Measurements from ENCODE around the gene CYTH4.

The CYTH4 gene

DNA sequence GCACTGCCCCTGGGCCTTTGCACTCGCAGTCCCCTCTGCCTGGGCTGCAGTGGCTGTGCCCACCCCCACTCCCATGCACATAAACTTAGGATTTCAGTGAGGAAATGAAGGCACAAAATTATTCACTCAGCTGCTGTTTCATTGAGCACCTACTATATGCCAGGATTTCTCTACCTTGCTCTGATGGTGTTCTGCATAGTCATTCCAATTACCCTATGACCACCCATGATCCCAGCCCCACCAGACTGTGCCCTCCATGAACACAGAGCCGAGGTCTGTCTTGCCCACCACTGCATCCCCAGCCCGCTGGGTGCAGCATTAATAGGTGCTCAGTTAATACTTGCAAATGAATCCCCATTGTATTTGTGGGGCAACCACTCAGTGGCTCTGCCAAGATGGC is 10.9 kb downstream of the CYTH4 start:
- no peak for DNase-seq

- DNase-seq = no peak
Observed at GRCh38 chr22:37294747-37295146, 12.4 kb downstream of the CYTH4 start.

DNA sequence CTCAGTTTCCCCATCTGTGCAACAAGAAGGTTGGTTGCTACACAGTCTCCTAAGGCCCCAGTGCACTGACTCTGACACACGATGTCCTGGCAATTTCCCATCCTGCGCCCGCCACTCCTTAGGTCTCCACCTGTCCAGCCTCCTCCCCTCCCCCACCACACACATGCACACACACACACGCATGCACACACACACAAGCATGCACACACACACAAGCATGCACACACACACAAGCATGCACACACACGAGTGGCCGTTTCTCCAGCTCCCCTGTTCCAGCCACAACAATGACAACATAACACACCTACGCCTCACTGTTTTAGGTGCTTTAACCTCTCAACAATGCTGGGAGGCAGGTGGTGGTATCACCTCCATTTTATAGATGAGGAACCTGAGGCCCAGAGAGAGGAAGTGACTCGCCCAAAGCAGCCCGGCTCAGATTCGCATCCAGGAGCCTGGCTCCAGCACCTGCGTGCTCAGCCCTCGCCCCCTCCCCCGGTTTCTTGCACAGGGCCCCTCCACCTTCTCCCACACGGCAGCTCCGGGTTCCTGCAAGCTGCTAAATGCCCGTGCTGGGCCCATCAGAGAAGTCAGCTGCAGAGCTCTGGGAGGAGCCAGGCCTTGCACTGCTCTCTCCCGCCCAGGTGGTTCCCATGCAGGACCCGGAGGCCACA is 13.0 kb downstream of the CYTH4 start:
- DNase-seq = no peak

- DNase-seq = no peak
Observed at GRCh38 chr22:37295946-37296345, 13.6 kb downstream of the CYTH4 start.

- no peak for DNase-seq
Observed at GRCh38 chr22:37298748-37299495, 16.6 kb downstream of the CYTH4 start.

DNA sequence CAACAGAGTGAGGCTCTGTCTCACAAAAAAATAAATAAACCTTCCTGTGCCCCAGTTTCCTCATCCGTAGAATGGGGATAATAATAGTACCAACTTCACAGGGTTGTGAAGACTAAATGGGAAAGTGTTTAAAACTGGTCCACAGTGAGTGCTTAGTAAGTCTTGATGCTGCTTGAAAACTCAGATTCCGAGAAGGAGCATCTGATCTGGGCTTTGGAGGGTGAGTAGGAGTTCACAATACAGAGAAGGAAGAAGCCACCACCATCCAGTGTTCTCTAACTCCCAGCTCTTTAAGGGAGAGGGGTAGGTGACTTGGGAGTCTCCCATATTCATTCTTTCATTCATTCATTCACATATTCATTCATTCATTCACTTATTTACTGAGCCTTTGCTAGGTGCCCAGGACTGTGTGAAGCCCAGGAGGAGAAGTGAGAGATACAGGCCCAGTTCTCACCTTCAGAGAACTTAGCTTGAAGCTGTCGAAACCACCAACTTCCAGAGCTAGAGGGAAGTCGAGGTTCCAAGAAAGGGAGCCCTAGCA is 17.7 kb downstream of the CYTH4 start:
- DNase-seq = no peak

DNA sequence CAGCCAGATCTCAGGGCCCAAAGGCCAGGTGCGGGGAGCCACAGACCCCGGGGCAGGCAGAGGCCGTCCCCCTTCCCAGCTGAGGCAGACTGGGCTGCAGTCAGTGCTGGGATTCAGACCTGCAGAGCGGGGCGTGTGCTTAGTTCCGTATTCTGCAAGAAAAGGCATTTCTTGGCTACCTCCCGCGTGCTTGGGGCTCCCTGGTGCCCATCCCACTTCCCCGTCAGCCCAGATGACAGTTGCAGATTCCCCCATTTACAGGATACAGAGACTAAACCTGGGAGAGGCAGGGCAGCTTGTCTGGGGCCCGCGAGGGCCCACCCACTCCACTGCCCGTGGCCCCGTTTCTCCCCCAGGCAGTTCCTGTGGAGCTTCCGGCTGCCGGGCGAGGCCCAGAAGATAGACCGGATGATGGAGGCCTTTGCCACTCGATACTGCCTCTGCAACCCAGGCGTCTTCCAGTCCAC is 18.3 kb downstream of the CYTH4 start:
- no peak for DNase-seq

DNA sequence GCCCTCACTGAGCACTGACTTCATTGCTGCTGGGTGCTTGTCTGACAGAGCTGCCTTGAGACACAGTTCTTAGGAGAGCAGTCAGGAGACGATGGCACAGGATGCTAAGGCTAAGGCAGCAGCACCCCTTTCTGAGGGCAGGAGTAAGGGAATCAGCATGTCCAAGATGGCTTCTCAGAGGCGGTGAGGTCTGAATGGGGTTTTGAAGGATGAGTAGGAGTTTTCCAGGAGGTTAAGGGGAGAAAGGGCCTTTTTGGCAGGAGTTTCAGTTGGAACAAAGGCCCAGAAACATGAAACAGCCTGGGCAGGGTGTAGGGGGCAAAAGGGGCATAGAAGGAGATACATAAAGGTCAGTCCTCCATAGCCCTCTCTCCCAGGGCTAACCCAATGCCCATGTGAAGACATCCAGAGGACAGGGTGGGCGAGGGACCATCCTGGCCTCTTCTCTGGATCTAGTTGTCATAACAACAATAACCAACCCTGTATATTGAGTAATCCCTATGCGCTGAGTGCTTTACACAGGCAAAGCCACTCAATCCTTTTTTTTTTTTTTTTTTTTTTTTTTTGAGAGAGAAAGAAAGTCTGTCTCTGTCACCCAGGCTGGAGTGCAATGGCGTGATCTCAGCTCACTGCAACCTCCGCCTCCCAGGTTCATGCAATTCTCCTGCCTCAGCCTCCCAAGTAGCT is 19.0 kb downstream of the CYTH4 start:
- no peak for DNase-seq

DNA sequence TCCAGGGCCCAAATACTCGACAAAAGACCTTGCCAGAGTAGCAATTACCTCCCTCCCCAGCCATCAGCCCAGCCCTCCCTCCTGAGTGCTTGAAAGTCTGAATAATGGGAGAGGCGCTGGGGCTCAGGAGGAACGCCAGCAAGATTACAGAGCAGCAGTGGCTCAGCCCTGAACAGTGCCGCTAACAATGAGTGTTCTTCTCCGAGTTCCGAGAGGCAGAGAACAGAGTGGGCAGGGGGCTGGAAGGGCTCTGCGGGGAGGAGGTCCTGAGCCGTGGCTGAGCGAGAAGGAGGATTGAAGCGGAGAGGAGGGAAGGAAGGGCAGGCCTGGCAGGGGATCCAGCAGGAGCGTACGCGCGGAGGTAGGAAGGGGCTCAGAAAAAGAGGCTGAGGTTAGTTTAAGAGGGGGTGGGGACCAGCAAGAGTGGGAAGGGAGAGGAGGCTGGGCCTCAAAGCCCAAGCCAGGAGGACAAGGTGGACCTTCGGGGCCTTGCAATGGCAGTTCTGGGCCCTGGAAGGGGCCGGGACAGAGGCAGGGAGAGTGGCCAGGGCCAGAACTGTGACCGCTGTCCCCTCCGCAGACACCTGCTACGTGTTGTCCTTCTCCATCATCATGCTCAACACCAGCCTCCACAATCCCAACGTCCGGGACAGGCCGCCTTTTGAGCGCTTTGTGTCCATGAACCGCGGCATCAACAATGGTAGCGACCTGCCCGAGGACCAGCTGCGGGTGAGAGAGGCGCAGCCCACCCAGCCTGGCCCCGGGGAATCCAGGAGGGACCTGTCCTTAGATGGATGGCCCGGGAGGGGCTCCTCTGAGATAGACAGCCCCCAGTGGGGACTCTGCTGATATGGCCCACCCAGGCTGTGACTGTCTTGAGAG is 20.6 kb downstream of the CYTH4 start:
- DNase-seq = no peak

DNA sequence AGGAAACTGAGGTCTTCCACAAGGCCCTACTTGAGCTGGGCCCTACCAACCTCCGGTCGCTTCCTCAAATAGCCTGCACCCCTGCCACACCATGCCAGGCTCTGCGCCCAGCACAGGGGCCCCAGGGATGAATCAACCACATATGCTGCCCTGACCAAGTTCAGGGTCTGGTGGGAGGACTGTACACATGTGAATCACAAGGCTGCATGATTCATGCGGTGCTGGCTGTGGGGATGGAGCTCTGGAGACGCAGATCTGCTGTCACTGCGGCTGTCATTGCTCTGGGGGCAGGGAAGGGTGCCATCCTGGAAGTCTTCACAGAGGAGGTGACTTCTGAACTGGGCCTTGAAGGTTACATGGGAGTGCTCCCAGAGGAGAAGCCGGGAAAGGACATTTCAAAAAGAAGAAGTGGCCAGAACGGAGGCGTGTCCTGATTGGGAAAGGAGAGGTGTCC is 21.5 kb downstream of the CYTH4 start:
- DNase-seq = peak; percentile 86

DNA sequence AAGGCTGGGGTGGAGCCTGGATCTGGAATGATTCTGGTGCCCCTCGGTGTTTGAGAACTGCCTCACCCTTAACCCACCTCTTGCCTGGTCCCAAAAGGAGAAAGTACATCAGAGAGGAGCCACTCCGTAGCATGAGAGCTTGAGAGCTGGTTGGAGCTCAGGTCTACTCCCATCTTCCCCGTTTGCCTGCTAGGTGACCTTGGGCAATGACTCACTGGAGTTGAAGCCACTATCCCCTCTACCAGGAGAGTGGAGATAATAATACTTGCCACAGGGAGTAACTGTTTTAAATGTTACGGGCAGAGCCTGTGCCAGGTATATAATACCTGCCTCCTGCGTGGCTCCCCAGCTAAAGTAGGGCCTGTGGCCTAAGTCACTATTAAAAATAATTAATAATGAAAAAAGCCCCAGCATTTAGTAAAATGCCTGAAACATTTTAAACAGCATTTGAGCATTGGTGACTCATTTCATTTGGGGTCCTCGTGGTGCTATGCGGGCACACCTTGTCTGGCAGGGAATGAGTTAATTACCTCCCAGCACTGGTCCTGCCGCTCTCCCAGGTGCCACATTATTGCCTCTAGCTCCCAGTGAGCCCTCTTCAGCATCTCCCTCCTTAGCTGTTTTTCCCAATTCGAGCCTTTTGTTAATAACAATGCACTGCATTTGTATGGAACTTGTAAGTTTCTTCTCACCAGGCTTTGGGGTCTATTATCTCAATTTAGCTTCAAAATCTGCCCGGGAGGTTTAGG is 22.5 kb downstream of the CYTH4 start:
- no peak for DNase-seq

DNA sequence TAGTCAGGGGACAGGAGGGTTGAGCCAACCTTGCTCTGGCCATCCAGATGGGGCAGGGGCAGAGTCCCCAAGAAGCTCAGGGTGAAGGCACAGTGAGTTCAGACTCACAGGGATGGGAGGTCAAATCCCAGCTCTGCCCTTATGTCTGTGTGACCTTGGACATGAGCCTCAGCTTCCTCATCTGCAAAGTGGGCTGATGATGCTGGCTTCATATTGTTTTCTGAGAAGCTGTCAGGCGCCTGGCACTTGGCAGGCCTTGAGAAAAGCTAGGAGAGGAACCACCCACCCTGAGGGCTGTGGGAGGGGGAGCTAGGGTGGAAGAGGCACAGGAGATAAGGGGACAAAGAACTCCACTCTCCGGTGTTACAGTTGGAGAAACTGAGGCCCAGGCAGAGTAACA is 23.6 kb downstream of the CYTH4 start:
- DNase-seq = no peak

DNA sequence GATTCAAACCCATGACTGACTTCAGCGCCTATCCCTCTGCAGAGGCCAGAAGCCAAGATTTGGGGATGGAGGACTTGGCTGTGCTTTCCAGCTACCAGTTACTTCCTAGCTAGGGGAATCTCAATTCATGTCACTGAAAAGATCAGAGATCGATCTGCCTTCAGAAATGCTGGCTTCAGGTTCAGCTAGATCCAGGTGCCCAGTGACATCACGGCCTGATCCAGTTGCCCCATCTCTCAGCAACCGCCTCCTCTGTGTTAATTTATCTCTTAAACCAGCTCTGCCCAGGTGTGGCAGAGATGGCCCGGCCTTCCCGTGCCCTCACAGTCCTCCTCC is 24.2 kb downstream of the CYTH4 start:
- no peak for DNase-seq

DNA sequence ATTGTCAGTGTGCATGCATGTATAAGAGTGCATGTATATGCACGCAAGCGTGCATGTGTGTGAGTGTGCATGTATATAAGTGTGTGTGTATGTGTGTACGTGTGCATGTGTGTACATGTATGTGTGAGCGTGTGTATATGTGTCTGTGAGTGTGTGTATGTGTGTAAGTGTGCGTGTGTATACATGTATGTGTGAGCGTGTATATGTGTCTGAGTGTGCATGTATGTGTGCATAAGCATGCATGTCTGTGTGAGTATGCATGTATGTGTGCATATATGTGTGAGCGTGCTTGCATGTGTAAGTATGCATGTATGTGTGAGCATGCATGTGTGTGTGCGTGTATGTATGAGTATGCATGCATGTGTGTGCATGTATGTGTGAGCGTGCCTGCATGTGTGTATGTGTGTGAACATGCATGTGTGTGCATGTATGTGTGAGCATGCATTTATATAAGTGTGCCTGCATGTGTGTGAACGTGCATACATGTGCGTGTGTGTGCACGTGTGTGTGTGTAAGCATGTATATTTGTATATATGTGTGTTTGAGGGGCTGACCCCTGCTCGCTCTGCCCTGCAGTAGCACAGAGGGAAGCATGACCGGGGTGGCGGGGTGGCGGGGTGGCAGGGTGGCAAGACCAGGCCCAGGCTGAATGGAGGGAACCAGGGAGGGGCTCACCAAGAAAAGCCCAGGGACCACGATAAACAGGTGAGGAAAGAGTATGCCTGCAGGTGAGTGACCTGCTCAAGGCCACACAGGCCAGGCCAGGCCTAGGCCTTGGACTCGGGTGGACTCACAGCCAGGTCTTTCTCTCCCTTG is 26.3 kb downstream of the CYTH4 start:
- no peak for DNase-seq

DNA sequence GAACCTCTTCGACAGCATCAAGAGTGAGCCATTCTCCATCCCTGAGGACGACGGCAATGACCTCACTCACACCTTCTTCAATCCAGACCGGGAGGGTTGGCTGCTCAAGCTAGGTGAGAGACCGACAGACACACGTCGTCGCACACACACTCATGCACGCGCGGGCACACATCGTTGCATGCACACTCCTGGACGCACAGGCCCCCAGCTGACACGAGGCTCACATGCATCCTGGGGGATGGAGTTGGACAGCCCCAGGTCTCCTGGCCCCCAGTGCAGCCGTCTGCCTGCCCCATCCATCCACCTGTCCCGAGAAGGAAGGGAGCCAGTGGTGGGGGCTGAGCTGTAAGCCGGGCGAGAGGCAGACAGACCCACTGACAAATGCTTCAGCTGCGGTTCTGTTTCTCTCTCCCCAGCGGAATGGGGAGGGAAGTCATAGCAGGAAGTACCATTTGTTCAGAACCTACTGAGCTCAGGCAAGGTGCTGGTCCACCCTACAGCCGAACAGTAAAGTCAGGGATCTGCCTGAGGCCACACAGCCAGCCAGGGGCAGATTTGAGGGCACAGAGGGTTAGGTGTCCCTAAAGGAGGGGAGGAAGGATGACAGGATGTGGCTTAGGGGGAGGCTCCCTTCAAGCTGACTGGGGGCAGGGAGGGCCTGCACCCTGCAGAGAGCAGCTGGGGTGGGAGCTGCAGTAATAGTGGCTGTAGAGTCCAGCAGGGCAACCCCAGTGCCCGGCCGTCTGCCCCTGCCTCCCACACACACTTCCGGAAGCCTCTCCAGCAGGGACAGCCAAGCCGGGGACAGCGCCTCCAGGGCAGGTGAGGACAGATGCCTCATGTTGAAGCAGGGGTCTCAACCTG is 27.1 kb downstream of the CYTH4 start:
- peak; percentile 69 for DNase-seq

DNA sequence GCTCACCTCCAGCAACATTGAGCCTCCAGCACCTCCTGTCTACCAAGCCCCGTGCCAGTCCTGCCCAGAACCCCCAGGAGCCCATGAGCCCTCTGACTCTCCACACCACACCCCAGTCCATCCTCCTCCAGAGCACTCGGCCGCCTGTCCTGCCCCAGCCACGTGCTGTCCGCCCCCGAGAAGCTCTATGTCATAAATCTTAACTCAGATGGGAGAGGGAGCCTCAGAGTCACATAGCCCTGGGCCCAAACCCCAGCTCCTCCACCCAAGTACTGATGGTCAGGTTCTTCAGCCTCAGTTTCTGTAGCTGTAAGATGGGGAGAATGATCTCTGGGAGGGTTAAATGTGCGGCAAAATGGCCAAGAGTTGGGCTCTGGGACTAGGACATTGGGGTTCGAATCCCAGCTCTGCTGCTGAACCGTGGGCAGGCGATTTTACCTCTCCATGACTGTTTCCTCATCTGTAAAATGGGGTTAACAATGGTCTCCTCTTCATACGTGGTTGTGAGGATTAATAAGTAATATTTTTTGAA is 27.8 kb downstream of the CYTH4 start:
- DNase-seq = no peak

DNA sequence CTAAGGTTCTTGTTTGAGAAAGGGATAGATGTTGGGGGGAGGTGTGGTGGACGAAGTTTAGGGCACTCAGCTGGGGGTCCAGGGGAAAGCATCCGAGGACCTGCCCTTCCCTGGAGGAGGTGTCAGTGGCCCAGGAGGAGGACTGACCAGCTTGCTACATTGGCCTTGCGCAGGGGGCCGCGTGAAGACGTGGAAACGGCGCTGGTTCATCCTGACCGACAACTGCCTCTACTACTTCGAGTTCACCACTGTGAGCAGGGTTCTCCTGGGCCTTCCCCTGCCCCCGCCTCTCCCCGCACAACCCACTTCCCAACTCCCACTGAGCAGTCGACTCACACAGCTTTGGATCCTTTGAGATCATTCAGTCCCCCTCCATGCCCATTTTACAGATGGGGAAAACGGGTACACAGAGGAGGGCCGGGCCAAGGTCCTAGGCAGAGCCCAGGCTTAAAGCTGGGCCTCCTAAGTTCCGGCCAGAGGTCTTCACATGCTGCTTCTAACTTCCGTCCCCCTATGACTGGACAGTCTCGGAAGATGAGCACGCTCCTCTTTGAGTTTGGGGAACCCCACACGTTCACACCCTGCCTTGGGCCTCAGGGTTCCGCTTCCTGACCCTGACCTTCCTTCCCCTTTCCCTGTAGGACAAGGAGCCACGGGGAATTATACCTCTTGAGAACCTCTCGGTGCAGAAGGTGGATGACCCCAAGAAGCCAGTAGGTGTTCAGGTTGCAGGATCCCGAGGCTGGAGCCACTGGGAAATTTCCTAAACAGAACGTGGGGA is 28.7 kb downstream of the CYTH4 start:
- no peak for DNase-seq

DNA sequence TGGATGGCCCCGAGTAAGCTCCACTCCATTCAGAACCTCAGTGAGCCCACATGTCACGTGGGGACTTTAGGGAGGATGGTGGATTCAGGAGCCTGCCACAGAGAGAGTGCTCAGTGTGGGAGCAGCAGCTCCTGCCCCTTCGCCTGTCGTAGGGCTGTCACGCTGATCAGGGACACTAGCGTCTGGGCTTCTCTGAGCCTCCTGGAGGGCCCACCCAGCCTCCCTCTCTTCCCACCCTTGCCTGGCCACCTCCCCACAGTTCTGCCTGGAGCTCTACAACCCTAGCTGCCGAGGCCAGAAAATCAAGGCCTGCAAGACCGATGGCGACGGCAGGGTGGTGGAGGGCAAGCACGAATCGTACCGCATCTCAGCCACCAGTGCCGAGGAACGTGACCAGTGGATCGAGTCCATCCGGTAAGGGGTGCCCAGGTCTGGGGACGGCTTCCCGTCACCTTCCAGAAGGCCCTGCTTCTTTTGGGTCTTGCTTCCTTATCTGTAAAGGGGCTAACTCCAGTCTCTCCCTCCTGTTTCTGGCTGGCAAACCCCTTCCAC is 29.5 kb downstream of the CYTH4 start:
- DNase-seq = no peak

Data from activated CD8-positive, alpha-beta memory T cell treated with anti-CD3 and anti-CD28 coated beads, Interleukin-2, amount 50 U/mL, for 48 hours (primary cell).